A549 (cell line): ENCODE data around the gene ZNF804B. TPM values are rescaled to one million over a fixed set of nuclear protein-coding genes. Genes with fewer than 3 reads are reported as not detected.

Experiments
- ATAC-seq, 2 experiments: fragments of 200-7000 bp in 1 of 2; fragments of >200 bp in 1 of 2; cut with Nextera tagmentation in 1 of 2; cut with Tn5 transposase in 1 of 2; 3 replicates each; pipeline versions ENCODE4 v1.8.0 to v1.9.1; 2018 to 2020; ENCODE audit warnings: mild to moderate bottlenecking in 1 of 2, moderate library complexity in 1 of 2
- CTCF ChIA-PET: fragments of 300-600 bp; sonication (Branson Sonifier 250); formaldehyde crosslinking; extraction: SDS; loops from one replicate; lab custom pipeline; 2021; ENCODE audit warnings: antibody characterized with exemption, inconsistent platforms; lab: Yijun Ruan, JAX
- POLR2A ChIA-PET: fragments of 350-600 bp; formaldehyde crosslinking; extraction: SDS; loops from one replicate; lab custom pipeline; 2021; ENCODE audit warnings: antibody characterized with exemption, inconsistent platforms; lab: Yijun Ruan, JAX
- DNase-seq, 2 experiments: peaks; one replicate each; pipeline versions ENCODE4 v3.0.0 to v3.0.0-alpha.2; 2011 to 2016; ENCODE audit warnings: low read depth in 1 of 2, low spot score in 1 of 2
- FAIRE-seq: peaks from 2 replicates; lab custom pipeline; 2011; peaks lifted over from hg19 to GRCh38; lab: Jason Lieb, UNC
- H3K27ac ChIP-seq, 2 experiments: fragments of >200 bp; sonication (Bioruptor Twin); formaldehyde crosslinking; 3 replicates each; pipeline ENCODE4 v1.5.1; 2016 to 2017
- H3K4me1 ChIP-seq: fragments of >200 bp; sonication (Bioruptor Twin); formaldehyde crosslinking; 3 replicates; pipeline ENCODE4 v1.6.1; 2016
- H3K4me2 ChIP-seq: fragments of >200 bp; sonication (Bioruptor Twin); formaldehyde crosslinking; 3 replicates; pipeline ENCODE4 v1.6.1; 2016
- H3K4me3 ChIP-seq: fragments of >200 bp; sonication (Bioruptor Twin); formaldehyde crosslinking; 3 replicates; pipeline ENCODE4 v1.5.1; 2016
- H3K9me3 ChIP-seq: fragments of >200 bp; sonication (Bioruptor Twin); formaldehyde crosslinking; 3 replicates; pipeline ENCODE4 v1.6.1; 2016
- ATOH8 ChIP-seq: fragments of 250-450 bp; sonication (Bioruptor Pico); IDR thresholded peaks from 2 replicates; pipeline ENCODE4 v1.5.0; 2020; ENCODE audit warnings: low read depth, mild to moderate bottlenecking, moderate library complexity
- BHLHE40 ChIP-seq: IDR thresholded peaks from 2 replicates; pipeline ENCODE4 v1.6.1; 2012; ENCODE audit warnings: low read depth, low read length, inconsistent platforms
- CBX2 ChIP-seq: fragments of 200-600 bp; sonication (generic); IDR thresholded peaks from 2 replicates; pipeline ENCODE4 v1.6.1; 2016; ENCODE audit warnings: low read depth, mild to moderate bottlenecking, borderline replicate concordance
- CBX8 ChIP-seq: fragments of 200-600 bp; sonication (generic); IDR thresholded peaks from 2 replicates; pipeline ENCODE4 v1.6.1; 2016
- CEBPB ChIP-seq, 2 experiments: fragments of >200 bp in 1 of 2; sonication (Bioruptor Twin) in 1 of 2; formaldehyde crosslinking in 1 of 2; IDR thresholded peaks; 2 replicates each; pipeline ENCODE4 v1.6.1; 2012 to 2016
- CHD2 ChIP-seq: fragments of 150-350 bp; IDR thresholded peaks from 2 replicates; pipeline ENCODE4 v1.6.1; 2014; ENCODE audit warnings: low read length; ENCODE audit not compliant: partially characterized antibody
- E2F6 ChIP-seq: IDR thresholded peaks from 2 replicates; pipeline ENCODE4 v1.6.1; 2012; ENCODE audit warnings: low read depth, borderline replicate concordance
- ESRRA ChIP-seq: fragments of 150-350 bp; IDR thresholded peaks from 2 replicates; pipeline ENCODE4 v1.6.1; 2014; ENCODE audit warnings: mild to moderate bottlenecking, low read length, borderline replicate concordance
- FOSB ChIP-seq: fragments of 250-450 bp; sonication (Bioruptor Pico); IDR thresholded peaks from 2 replicates; pipeline ENCODE4 v1.5.0; 2020; ENCODE audit warnings: mild to moderate bottlenecking, moderate library complexity
- FOXS1 ChIP-seq: fragments of 250-450 bp; sonication (Bioruptor Pico); IDR thresholded peaks from 2 replicates; pipeline ENCODE4 v1.5.0; 2020; ENCODE audit warnings: mild to moderate bottlenecking, moderate library complexity
- HDAC2 ChIP-seq: fragments of 200-600 bp; sonication (generic); IDR thresholded peaks from 2 replicates; pipeline ENCODE4 v1.6.1; 2016
- HES2 ChIP-seq: fragments of >200 bp; sonication (Bioruptor Twin); formaldehyde crosslinking; IDR thresholded peaks from 2 replicates; pipeline ENCODE4 v1.6.1; 2016
- HOXA7 ChIP-seq: fragments of 250-450 bp; sonication (Bioruptor Pico); IDR thresholded peaks from 2 replicates; pipeline ENCODE4 v1.5.0; 2020; ENCODE audit warnings: mild to moderate bottlenecking, moderate library complexity
- JUN ChIP-seq, 2 experiments: fragments of >200 bp; sonication (Bioruptor Twin); formaldehyde crosslinking; IDR thresholded peaks; 2 replicates in 1 of 2; 3 replicates in 1 of 2; pipeline ENCODE4 v1.6.1; 2016 to 2017
- KDM1A ChIP-seq: fragments of 200-600 bp; sonication (generic); IDR thresholded peaks from 2 replicates; pipeline ENCODE4 v1.6.1; 2016; ENCODE audit warnings: low read depth, mild to moderate bottlenecking
- KDM5A ChIP-seq: fragments of 200-600 bp; sonication (generic); IDR thresholded peaks from 2 replicates; pipeline ENCODE4 v1.6.1; 2016; ENCODE audit warnings: antibody characterized with exemption, mild to moderate bottlenecking
- MAFK ChIP-seq: fragments of 450-650 bp; IDR thresholded peaks from 2 replicates; pipeline ENCODE4 v1.6.1; 2014; ENCODE audit not compliant: partially characterized antibody
- MAX ChIP-seq: IDR thresholded peaks from 2 replicates; pipeline ENCODE4 v1.6.1; 2012
- MYC ChIP-seq: IDR thresholded peaks from 2 replicates; pipeline ENCODE4 v1.6.1; 2012; ENCODE audit warnings: mild to moderate bottlenecking, inconsistent platforms, low read length, improper control_type of control experiment, borderline replicate concordance
- NFE2L2 ChIP-seq: fragments of 150-350 bp; conservative IDR thresholded peaks from 2 replicates; pipeline ENCODE4 v1.6.1; 2014; ENCODE audit warnings: low read length
- RARB ChIP-seq: fragments of 250-450 bp; sonication (Bioruptor Pico); IDR thresholded peaks from 2 replicates; pipeline ENCODE4 v1.8.0; 2021; ENCODE audit warnings: mild to moderate bottlenecking, moderate library complexity
- RFX5 ChIP-seq: fragments of 450-650 bp; IDR thresholded peaks from 2 replicates; pipeline ENCODE4 v1.7.1; 2014; ENCODE audit warnings: antibody characterized with exemption, mild to moderate bottlenecking, moderate library complexity
- RNF2 ChIP-seq: fragments of 200-600 bp; sonication (generic); IDR thresholded peaks from 2 replicates; pipeline ENCODE4 v1.6.1; 2016; ENCODE audit warnings: low read depth, mild to moderate bottlenecking, antibody characterized with exemption, moderate library complexity, borderline replicate concordance
- SMC3 ChIP-seq: fragments of >200 bp; sonication (Bioruptor Twin); formaldehyde crosslinking; IDR thresholded peaks from 3 replicates; pipeline ENCODE4 v1.6.1; 2018; ENCODE audit warnings: inconsistent platforms
- SREBF2 ChIP-seq: fragments of 450-650 bp; IDR thresholded peaks from 2 replicates; pipeline ENCODE4 v1.6.1; 2014; ENCODE audit warnings: mild to moderate bottlenecking, moderate library complexity
- TFCP2L1 ChIP-seq: fragments of 250-450 bp; sonication (Bioruptor Pico); IDR thresholded peaks from 2 replicates; pipeline ENCODE4 v1.5.0; 2021; ENCODE audit warnings: mild to moderate bottlenecking
- WGBS: methylation state at CpG from one replicate; pipeline ENCODE4 v1.1.6; 2017; ENCODE audit errors: missing lambda C conversion rate; 5-methylcytosine and 5-hydroxymethylcytosine counted together
- polyA plus RNA-seq, 4 experiments: library from polyadenylated mRNA; depleted of rRNA in 3 of 4; stranded (reverse); fragments of >200 nt; fragmentation: RNase III in 1 of 4; extraction: RNeasy Plus Mini Kit Qiagen cat#74134 plus additional on column Dnase treatment in 1 of 4; gene quantifications; 2 replicates in 3 of 4; 3 replicates in 1 of 4; pipeline ENCODE4 v1.2.3, GENCODE V29; 2011 to 2017

Gene ZNF804B
- polyA plus RNA-seq, 2 of the 4 experiments (the other 2 are of a cell fraction), result not detected

GRCh38 chr7:89094269-89094668 lies 334.8 kb downstream of the ZNF804B start:
- no peak overlapping the region for H3K4me3 ChIP-seq
- no peaks in the 10 kb centered on the region for H3K9me3 ChIP-seq
- CTCF ChIA-PET, result no interaction called here
- H3K4me1 ChIP-seq, result no peaks in the 10 kb centered on the region
- TF ChIP-seq MAX (no peak), CEBPB (IDR thresholded peaks at IDR 0.05) (no peak), BHLHE40 (no peak), MAFK (no peak), KDM1A (no peak), SMC3 (no peak), NFE2L2 (no peak), FOSB (CRISPR knock-in tag) (no peak), FOXS1 (CRISPR knock-in tag) (no peak), ESRRA (no peak), ATOH8 (CRISPR knock-in tag) (no peak)
- H3K4me2 ChIP-seq, result no peak overlapping the region
- no peak for FAIRE-seq
- no peak for ATAC-seq
- DNase-seq, result no peak
- H3K27ac ChIP-seq, result no peak overlapping the region
- POLR2A ChIA-PET, result no interaction called here
- WGBS, result 21% methylated on average over 3 of the region's 3 CpGs

- ChIA-PET POLR2A (no interaction called here), CTCF (no interaction called here)
- Histone ChIP-seq H3K4me2 (no peak overlapping the region), H3K4me3 (no peak overlapping the region)
- DNase-seq (no peak), FAIRE-seq (no peak)
- TF ChIP-seq RARB (CRISPR knock-in tag) (no peak), MYC (no peak), BHLHE40 (no peak), FOSB (CRISPR knock-in tag) (no peak), JUN (IDR thresholded peaks at IDR 0.05) (no peak), SREBF2 (no peak), KDM5A (no peak)
- TF ChIP-seq, all 56 proteins: peak for 0
- Histone ChIP-seq H3K9me3 (no peaks in the 10 kb centered on the region), H3K4me1 (no peaks in the 10 kb centered on the region), H3K27ac (no peak overlapping the region)
- ATAC-seq, result no peak
Observed at GRCh38 chr7:89103564-89103963, 344.1 kb downstream of the ZNF804B start.

- no peak for FAIRE-seq
- DNase-seq, result no peak
- no peaks in the 10 kb centered on the region for H3K9me3 ChIP-seq
- no peak overlapping the region for H3K4me2 ChIP-seq
- ATAC-seq, result no peak
- TF ChIP-seq KDM5A (no peak), CBX8 (no peak), HDAC2 (no peak), TFCP2L1 (no peak)
- TF ChIP-seq, all 56 proteins: peak for 0
- Histone ChIP-seq H3K27ac (no peak overlapping the region), H3K4me3 (no peak overlapping the region), H3K4me1 (no peaks in the 10 kb centered on the region)
- 6% methylated on average over 6 of the region's 6 CpGs for whole genome bisulfite sequencing
- CTCF ChIA-PET, result no interaction called here
- POLR2A ChIA-PET, result no interaction called here
Observed at GRCh38 chr7:89104748-89105685, 345.5 kb downstream of the ZNF804B start.

- ATAC-seq (no peak), FAIRE-seq (no peak), DNase-seq (no peak)
- H3K27ac ChIP-seq, result no peak overlapping the region
- TF ChIP-seq RNF2 (no peak), HOXA7 (CRISPR knock-in tag) (no peak), HES2 (no peak), FOSB (CRISPR knock-in tag) (no peak), E2F6 (no peak), JUN (IDR thresholded peaks at IDR 0.05) (no peak), CHD2 (no peak), RFX5 (no peak), CBX2 (no peak)
- TF ChIP-seq, all 56 proteins: peak for 0
- ChIA-PET POLR2A (no interaction called here), CTCF (no interaction called here)
- 0% methylated on average over 2 of the region's 2 CpGs for WGBS
- Histone ChIP-seq H3K4me2 (no peak overlapping the region), H3K4me1 (no peaks in the 10 kb centered on the region), H3K4me3 (no peak overlapping the region), H3K9me3 (no peaks in the 10 kb centered on the region)
Observed at GRCh38 chr7:89123871-89124270, 364.4 kb downstream of the ZNF804B start.
